Duodenal mucosa (tissue), 2 donors: ENCODE data around the gene CEP192.

Experiments used
- H3K27ac ChIP-seq: one replicate; pipeline ENCODE4 v1.7.0; 2013; ENCODE audit warnings: low read depth, low read length
- H3K27me3 ChIP-seq, 2 donors: one replicate each; pipeline ENCODE4 v1.7.0; 2013; ENCODE audit warnings: low read length in 2 of 2, control low read depth in 1 of 2; ENCODE audit not compliant: insufficient read depth in 2 of 2, control insufficient read depth in 1 of 2
- H3K36me3 ChIP-seq, 2 donors: one replicate each; pipeline ENCODE4 v1.7.0; 2013; ENCODE audit warnings: low read length in 2 of 2, control low read depth in 1 of 2; ENCODE audit not compliant: insufficient read depth in 2 of 2, control insufficient read depth in 1 of 2
- H3K4me1 ChIP-seq, 2 donors: one replicate each; pipeline ENCODE4 v1.7.0; 2013; ENCODE audit warnings: low read length in 2 of 2, control low read depth in 1 of 2; ENCODE audit not compliant: insufficient read depth in 2 of 2, control insufficient read depth in 1 of 2
- H3K4me3 ChIP-seq, 2 donors: one replicate each; pipeline ENCODE4 v1.7.0; 2013; ENCODE audit warnings: low read length in 2 of 2, low read depth in 1 of 2
- H3K9ac ChIP-seq, 2 donors: one replicate each; pipeline ENCODE4 v1.7.0; 2013; ENCODE audit warnings: low read length in 2 of 2, low read depth in 1 of 2
- H3K9me3 ChIP-seq, 2 donors: one replicate each; pipeline ENCODE4 v1.7.0; 2013; ENCODE audit warnings: low read length in 2 of 2, control low read depth in 1 of 2; ENCODE audit not compliant: control insufficient read depth in 1 of 2

CEP192 gene

DNA sequence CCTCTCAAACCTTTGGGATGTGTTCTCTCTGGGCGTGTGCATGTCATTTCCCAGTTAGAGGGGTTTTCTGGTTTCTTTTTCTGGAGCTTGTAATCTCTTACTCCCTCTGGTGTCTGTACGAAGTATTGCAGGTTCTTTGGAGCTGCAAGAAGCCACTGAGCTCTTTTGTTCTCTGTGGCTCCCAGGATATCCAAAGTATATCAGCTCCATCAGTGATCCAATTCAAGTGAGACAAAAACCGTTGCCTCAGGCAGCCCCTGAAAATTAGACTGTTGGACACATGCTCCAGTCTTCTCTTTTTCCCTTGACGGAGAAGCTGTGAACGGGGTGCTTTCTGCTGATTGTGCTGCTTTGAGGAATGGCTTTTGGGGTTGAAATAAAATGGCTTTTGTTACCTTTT is 168.4 kb downstream of the CEP192 start:
- Histone ChIP-seq H3K27me3 (no peaks in the 10 kb centered on the region), H3K36me3 (no peaks in the 10 kb centered on the region), H3K9ac (no peak overlapping the region), H3K4me1 (no peaks in the 10 kb centered on the region), H3K4me3 (no peak overlapping the region), H3K27ac (no peak overlapping the region), H3K9me3 (peaks cover 0 to 19% of the 10 kb centered on the region in 2 donors)

DNA sequence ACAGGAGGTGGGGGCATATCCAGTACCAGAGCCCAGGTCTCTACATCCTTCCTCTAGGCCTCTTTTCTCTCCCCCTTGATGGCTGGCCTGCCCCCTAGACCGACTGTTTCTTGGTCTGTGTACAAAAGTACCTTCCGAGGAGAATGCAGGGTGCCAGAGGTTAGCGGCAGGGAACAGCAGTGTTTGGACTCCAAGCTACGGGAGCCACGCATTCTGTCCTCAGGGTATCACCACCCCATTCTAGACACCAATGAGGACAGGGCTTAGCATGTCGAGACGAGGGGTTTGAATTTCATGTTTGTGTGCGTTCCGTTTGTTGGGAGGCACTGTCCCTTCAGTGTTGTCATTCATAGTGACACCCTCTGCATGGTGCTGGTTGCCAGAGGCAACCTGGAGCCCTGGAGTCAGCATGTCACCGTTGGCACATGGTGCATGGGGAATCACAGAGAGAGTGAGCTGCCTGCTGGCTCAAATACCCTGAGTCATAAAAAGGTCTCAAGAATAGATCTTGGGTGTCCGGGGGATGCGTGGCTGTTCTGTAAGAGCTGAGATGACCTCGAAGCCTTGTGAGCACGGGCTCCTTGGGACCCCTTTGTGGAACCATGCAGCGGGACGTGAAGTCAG is 170.2 kb downstream of the CEP192 start:
- Histone ChIP-seq H3K27ac (no peak overlapping the region), H3K4me3 (no peak overlapping the region), H3K9ac (no peak overlapping the region), H3K9me3 (peaks cover 0 to 14% of the 10 kb centered on the region in 2 donors), H3K36me3 (no peaks in the 10 kb centered on the region), H3K27me3 (no peaks in the 10 kb centered on the region), H3K4me1 (no peaks in the 10 kb centered on the region)

GRCh38 chr18:13163167-13163927 is 172.2 kb downstream of the CEP192 start:
- Histone ChIP-seq H3K4me1 (no peaks in the 10 kb centered on the region), H3K36me3 (no peaks in the 10 kb centered on the region), H3K27ac (no peak overlapping the region), H3K27me3 (no peaks in the 10 kb centered on the region), H3K9ac (no peak overlapping the region), H3K9me3 (peaks cover 0 to 2% of the 10 kb centered on the region in 2 donors), H3K4me3 (no peak overlapping the region)

DNA sequence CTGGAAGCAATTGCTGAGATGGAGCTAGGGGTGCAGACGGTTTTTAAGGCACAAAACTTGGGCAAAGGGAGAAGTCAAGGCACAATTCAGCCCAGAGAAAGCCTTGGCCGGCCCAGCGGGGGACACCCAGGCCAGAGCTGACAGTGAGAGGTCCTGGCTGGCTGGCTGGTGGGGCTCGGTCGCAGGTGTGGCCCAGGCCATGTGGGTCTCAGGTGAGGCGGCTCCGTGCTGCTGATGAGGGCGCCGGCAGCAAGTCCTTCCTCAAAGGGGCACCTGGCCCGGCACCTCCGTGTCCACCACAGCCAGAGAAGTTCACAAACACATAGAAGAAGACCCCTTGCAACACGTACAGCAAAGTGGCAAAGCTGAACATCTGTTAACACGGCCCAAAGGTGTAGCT is 173.2 kb downstream of the CEP192 start:
- H3K27ac ChIP-seq: no peak overlapping the region
- H3K4me1 ChIP-seq: no peaks in the 10 kb centered on the region
- H3K9ac ChIP-seq: no peak overlapping the region
- no peak overlapping the region for H3K4me3 ChIP-seq
- H3K9me3 ChIP-seq: no peaks in the 10 kb centered on the region
- no peaks in the 10 kb centered on the region for H3K36me3 ChIP-seq
- H3K27me3 ChIP-seq: no peaks in the 10 kb centered on the region

GRCh38 chr18:13165636-13166423 is 174.7 kb downstream of the CEP192 start:
- Histone ChIP-seq H3K27ac (no peak overlapping the region), H3K9ac (no peak overlapping the region), H3K4me3 (no peak overlapping the region), H3K27me3 (no peaks in the 10 kb centered on the region), H3K9me3 (no peaks in the 10 kb centered on the region), H3K4me1 (no peaks in the 10 kb centered on the region), H3K36me3 (no peaks in the 10 kb centered on the region)

GRCh38 chr18:13173578-13174145 is 182.5 kb downstream of the CEP192 start:
- Histone ChIP-seq H3K9ac (no peak overlapping the region), H3K27ac (no peak overlapping the region), H3K36me3 (no peaks in the 10 kb centered on the region), H3K4me3 (no peak overlapping the region), H3K27me3 (no peaks in the 10 kb centered on the region), H3K9me3 (no peaks in the 10 kb centered on the region), H3K4me1 (peaks cover 11 to 23% of the 10 kb centered on the region in 2 donors)
